Posterior cingulate gyrus (tissue), 11 donors: ENCODE measurements around the gene NOXO1.

ENCODE experiments used
- DNase-seq, 10 donors: peaks; one replicate each; pipeline versions ENCODE4 v3.0.0 to v3.0.0-alpha.2; 2020 to 2021; ENCODE audit warnings: mixed read lengths in 3 of 10
- intact Hi-C: fragments of 100-400 bp; cut with DNase I; formaldehyde crosslinking; loops from one replicate; pipeline ENCODE4 v1.15.1; 2023

Gene NOXO1

DNA sequence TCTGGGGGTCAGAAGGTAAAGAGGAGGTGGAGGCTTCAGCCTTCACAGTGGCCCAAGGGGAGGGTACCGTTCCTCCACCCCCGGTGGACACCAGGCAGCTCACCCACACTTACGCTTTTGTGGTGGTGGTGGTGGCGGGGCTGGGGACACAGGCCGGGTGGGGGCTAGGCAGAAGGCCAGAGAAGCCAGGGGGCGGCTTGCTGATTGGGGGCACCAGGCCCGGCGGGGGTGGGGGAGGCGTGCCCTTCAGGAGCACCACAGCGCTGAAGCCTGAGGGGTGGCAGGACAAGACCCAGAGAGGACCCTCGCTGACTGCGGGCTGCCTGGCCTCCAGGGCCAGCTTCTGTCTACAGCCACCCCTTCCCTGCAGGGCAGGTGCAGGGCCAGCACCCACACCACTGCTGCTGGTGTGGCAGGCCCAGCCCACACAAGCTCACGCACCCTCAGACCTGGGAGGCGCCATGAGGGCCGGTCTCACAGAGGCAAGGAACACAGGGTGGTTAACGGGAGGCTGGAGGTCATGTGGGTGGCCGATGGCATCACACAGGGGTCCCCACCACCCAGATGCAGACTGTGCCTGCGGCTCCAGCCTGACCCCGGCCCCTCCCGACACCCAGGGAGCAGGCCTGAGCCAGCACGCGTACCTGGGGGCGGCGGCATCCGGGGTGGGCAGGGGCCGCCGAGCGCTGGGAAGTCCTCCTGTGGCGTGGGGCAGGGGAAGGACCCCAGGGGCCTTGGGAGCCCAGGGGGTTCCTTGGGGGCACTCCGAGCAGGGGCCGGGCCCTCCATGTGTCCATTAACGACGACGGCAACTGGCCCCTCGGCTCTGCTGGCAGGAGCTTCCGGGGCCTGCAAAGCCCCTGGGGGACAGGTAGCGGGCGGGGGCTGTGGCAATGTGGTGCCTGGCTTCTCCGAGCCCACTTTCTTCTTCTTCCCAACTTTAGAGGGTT, 17.9 kb upstream of the NOXO1 start:
- intact Hi-C loops: no loop called here

DNA sequence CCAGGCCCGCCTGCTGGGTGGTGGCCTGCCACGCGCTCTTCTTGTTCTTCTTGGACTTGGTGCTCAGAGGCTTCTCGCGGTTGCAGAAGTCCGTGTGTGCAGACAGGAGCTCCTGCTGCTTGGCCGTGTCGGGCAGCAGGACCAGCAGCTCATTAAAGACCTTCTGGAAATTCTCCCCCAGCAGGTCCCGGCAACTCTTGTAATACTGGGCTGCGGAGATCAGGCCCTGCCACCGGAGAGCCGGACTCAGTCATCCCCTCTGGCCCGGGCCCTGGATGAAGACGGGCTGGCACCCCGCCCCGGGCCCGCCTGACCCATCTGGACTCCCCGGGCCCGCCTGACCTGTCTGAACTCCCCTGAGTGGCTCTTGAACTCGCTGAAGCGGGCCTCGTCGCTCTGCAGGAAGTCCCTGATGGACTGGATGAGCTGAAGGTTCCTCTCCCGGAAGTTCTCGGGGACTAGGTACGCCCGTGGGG, 17.1 kb upstream of the NOXO1 start:
- DNase-seq: peak in 1 of 10 donors; percentile 70

More for the DNA sequence above, 17.9 kb upstream of the NOXO1 start:
- DNase-seq: peak in 1 of 10 donors; percentile 78

DNA sequence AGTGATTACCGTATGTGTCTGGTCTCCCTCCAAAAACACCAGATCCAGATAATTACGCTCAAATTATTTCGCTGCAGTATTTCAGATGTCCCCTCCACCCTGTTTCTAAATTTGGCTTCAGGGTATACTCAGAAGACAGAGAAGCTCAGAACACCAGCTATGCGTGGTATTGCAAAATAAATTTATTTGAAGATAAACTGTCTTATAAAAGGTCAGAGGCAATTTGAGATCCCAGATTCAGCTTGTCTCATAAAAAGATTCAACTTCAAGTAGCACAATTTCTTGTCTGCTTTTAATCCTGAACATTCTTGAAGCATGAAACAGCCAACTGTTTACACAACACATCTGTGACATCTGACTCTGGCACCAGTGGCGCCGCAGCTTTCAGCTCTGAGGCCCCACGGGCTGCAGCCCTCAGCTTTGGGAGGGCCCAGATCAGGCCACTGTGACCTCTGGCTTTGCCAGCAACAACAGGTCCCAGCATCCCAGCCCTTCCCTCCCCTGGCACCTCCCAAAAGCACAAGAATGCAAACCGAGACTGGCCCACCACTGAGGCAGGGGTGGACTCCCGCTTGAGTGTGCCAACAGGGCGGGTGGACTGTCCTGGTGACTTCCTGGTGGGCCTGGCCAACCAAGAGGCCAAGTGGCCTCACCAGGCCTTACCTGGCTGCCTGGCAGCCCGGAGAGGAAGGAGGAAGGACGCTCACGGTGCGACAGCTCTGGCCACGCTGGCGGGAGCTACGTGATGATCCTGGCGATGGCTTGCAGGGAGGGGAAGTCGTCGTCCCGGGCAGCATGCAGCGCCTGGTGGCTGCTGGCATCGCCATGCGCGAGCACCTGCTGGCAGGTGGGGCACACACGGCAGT, 16.5 kb upstream of the NOXO1 start:
- intact Hi-C loops: no loop called here
- peak in 1 of 10 donors; percentile 73 for DNase-seq

More for the DNA sequence above, 17.1 kb upstream of the NOXO1 start:
- intact Hi-C loops: no loop called here

DNA sequence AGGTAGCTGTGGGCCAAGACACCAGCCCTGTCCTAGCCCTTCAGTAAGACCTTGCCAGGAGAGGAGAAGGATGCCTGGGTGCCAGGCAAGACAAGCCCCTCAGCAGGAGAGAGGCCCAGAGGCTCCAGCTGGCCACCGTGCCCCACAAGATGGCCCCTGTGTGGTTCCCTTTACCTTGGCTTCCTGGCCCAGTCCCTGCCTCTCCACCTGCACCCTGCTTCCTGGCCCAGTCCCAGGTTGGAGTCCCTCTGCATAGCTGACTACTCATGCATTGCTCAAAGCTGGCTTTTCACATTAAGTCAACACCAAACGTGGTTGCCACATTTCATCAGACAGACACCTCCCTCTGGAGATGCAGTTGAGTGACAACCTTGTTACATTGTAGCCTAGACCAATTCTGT, 12.5 kb upstream of the NOXO1 start:
- intact Hi-C loops: no loop called here
- DNase-seq: peak in 1 of 10 donors; percentile 72

DNA sequence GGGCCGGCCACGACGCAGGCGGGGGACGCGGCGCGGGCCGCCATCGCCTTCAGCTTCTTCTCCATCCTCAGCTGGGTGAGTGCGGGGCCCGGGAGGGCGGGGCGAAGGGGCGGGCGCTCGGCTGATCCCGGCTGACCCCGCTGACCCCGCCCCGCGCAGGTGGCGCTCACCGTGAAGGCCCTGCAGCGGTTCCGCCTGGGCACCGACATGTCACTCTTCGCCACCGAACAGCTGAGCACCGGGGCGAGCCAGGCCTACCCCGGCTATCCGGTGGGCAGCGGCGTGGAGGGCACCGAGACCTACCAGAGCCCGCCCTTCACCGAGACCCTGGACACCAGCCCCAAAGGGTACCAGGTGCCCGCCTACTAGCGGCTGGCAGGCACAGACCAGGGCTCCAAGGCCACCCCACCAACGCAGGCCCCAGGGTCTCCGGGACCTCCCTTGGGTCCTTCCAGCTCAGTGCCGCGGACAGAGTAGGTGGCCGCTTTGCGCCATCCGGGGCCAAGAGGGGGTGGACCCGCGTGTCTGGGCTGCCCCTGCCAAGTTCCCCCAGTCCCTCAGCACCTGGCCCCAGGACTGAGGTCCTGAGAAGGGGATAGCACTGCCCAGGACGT, 11.5 kb upstream of the NOXO1 start:
- peak in 1 of 10 donors; percentile 84 for DNase-seq
- intact Hi-C loops: no loop called here

DNA sequence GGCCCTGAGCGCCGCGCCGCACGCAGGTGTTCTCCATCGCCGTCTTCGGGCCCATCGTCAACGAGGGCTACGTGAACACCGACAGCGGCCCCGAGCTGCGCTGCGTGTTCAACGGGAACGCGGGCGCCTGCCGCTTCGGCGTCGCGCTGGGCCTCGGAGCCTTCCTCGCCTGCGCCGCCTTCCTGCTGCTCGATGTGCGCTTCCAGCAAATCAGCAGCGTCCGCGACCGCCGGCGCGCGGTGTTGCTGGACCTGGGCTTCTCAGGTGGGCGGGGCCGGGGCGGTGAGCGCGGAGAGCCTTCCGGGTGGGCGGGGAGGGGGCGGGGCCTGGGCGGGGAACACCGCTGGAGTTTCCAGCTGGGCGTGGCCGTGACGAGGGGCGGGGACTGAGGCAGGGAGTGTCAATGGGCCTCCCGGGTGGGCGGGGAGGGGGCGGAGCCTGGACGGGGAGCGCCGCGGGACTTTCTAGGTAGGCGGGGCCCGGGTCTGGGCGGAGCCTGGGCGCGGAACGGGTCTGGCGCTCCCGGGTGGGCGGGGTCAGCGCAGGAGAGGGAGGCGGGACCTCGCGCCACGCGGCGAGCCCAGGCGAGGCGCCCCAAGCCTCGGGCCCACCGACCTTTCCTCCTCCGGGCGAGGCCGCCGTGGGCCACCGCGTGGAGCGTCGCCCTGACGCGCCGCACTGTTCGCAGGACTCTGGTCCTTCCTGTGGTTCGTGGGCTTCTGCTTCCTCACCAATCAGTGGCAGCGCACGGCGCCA, 10.9 kb upstream of the NOXO1 start:
- intact Hi-C loops: no loop called here
- DNase-seq: peak; percentile 73 to 98 (median 86)

DNA sequence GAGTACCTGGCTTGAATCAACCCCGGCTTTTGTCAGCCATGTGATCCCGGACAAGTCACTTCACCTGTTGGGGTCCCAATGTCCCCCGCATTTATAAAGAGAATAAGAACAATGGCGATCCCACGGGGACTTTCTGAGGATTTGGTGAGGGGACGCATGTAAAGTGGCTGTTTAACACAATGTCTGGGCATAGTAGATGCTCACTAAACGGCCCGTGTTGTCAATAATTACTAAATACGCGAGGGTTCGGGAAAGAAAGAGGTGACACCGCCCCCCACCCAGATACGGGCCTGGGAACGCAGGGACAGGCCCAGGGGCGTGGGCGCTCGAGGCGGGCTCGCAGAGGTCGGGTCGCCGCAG, 10.3 kb upstream of the NOXO1 start:
- DNase-seq: no peak

DNA sequence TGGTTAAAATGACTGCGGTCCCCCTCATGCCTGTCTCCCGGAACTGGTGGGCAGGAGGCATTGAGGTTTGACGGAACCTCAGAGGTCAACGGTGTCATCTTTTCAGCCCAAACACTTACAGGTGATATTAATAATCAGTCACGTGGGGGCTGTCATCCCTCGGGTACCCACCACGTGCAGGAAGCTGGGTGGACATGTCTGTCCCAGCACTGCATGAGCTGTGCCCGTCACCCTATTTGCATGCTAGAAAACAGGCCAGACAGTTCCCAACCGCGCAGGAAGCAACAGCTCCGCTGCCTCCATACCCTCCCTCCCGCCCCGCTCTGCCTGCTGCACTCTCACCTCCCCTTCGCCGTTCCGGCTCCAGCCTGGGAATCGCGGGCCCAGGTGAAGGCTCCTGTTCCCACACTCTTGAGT, 9.9 kb upstream of the NOXO1 start:
- DNase-seq: peak in 2 of 10 donors; percentile 42 to 80
- intact Hi-C loops: no loop called here

More for the DNA sequence above, 10.3 kb upstream of the NOXO1 start:
- intact Hi-C loops: no loop called here

DNA sequence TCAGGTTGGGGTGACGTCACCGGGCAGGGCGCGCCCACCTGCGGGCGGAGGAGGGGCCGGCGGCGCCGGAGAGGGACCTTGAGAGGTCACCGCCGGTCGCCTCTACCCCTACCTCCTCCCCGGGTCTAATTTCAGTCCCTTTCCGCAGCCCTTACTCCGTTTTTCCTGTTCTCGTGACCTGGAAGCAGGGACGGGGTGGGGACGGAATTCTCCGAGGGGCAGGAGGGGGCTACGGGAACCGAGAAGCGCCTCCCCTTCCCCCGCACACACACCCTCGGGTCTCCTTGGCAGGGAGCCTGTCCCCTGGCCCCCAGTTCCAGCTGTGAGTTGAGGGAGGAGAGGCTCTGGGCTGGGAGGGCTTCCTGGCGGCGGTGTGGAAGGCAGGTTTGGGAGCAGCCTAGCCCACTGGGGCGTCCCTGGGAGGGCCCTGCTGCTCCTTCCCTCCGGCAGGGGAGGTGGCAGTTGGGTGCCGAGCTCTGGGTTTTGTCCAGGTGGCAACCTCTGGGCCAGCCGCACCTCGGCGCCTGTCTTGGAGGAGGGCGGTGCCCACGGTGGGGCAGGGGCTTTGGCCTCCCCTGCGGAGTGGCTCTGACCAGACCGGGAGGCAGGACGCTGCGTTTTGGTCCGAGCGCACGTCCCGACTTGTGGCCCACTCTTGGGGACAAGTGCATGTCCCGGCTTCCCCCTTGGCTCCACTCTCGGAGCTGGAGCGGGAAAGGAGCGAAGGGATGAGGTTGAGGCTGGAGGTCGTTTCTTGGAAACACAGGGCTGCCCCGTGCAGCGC, 9.3 kb upstream of the NOXO1 start:
- intact Hi-C loops: no loop called here
- DNase-seq: peak in 2 of 10 donors; percentile 30 to 86

DNA sequence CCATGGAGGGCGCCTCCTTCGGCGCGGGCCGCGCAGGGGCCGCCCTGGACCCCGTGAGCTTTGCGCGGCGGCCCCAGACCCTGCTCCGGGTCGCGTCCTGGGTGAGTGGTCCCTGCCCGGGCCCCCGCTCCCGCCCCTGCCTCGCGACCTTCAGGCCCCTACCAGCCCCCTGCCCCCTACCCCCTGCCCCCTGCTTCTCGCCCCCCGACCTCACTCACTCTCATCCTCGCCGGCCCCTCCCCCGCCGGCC, 8.8 kb upstream of the NOXO1 start:
- no peak for DNase-seq

DNA sequence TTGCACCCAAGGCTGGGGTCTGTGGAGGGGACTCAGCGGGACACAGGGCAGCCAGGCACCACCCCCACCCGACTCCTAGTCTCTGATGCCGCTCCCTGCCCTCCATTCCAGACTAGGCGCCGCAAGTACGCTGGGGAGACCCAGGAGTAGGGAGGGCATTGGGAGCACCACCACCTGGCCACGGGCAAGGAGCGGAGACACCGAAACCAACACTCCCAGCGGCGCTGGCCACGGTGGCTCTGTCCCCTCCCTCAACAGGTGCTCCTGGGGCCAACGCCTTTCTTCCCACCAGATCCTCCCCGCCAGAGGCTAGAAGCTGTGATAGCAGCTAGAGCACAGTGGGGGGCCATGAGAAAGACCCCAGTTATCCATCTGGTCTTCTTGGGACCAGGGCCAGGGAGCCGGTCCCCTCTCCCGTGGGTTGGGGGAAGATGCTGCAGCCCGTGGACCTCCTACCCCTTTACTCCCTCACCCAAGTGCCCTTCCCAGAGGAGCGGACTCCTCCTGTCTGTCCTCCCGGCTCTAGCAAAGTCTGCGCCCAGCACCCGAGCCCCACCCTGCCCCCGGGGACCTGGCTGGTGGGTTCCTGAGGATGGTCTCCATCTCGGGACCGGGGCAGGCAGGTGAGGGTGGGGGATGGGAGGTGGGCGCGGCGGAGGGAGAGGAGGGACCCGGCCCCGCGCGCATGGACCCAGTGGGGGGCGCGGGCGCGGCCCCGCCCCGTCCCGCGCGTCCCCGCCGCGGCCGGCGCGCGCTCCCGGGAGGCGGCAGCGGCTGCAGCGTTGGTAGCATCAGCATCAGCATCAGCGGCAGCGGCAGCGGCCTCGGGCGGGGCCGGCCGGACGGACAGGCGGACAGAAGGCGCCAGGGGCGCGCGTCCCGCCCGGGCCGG, 8.2 kb upstream of the NOXO1 start, which contains the start of gene SYNGR3:
SYNGR3 (plus strand) TSS at position 762 of the 892 bp plus-strand sequence. CDS start 133 bp downstream, outside the sequence.
- DNase-seq: peak in 1 of 10 donors; percentile 88

More for the DNA sequence above, 8.8 kb upstream of the NOXO1 start:
- intact Hi-C loops: no loop called here

DNA sequence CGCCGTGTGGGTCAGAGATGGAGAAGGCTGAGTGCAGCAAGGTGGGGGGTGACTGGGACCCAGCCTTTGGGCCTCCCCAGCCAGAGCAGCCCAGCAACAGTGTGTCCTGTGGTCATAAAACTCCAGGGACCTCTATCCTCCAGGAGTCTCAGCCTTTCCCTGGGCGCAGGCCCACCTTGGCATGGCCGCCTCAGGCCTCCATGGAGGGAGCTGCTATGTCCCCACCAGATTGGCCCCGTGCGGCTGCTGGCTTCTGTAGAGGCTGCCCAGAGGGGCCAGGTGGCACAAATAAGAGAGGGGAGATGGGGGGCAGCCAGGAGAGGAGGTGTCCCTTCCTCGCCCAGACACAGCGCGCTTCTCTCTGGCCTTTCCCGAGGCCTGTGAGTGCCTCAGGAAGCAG, 5.9 kb upstream of the NOXO1 start:
- no peak for DNase-seq
- intact Hi-C loops: no loop called here

More for the DNA sequence above, 8.2 kb upstream of the NOXO1 start, which contains the start of gene SYNGR3:
- intact Hi-C loops: no loop called here

DNA sequence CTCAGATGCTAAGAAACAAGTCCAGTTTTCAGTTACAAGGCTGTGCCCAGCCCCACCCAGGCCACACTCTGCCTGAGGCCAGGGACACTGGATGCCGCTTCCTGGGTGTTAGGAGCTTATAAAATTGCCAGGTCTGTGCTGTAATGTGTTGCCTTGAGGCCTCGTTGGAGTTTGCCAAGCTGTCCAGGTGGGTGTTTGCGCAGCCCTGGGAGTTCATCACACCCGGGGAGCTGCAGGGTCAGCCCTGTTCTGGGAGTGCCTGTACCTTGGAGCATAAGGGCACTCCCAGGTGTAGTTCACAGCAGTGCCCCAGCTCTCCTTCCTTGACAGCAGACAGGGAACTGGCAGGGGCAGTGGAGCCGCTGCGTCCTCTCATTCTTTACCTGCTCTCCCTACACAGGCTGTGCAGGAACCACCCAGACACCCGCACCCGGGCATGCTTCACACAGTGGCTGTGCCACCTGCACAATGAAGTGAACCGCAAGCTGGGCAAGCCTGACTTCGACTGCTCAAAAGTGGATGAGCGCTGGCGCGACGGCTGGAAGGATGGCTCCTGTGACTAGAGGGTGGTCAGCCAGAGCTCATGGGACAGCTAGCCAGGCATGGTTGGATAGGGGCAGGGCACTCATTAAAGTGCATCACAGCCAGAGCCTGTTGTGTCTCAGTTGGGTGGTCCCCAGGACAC, 4.3 kb upstream of the NOXO1 start:
- intact Hi-C loops: no loop called here
- DNase-seq: no peak

DNA sequence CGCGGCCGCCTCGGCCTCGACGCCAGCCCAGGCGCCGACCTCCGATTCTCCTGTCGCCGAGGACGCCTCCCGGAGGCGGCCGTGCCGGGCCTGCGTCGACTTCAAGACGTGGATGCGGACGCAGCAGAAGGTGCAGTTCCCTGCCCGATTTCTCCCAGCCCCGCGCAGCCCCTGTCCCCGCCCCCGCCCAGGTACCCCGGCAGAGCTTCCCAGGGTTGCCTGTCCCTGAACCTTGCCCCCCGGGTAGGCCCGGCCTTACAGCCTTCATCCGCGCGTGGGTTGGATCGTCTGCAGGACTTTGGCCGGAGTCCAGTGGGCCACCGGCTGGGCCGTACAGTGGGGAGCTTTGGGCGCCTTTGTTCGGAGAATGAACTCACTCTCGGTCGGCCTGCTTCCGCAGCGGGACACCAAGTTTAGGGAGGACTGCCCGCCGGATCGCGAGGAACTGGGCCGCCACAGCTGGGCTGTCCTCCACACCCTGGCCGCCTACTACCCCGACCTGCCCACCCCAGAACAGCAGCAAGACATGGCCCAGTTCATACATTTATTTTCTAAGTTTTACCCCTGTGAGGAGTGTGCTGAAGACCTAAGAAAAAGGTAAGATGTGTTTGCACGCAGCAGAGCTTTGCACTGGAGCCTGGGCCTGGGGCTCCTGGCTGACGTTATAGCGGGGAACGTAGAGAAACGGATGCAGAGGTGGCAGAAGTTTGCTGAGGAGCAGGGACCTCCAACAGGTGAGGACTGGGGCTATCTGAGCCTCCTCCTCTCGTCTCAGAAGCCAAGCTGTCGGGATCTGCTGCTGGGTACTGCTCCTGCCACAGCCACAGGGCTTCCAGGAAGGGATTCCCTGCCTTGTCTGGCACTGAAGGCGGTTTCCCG, 3.3 kb upstream of the NOXO1 start:
- no peak for DNase-seq
- intact Hi-C loops: no loop called here

DNA sequence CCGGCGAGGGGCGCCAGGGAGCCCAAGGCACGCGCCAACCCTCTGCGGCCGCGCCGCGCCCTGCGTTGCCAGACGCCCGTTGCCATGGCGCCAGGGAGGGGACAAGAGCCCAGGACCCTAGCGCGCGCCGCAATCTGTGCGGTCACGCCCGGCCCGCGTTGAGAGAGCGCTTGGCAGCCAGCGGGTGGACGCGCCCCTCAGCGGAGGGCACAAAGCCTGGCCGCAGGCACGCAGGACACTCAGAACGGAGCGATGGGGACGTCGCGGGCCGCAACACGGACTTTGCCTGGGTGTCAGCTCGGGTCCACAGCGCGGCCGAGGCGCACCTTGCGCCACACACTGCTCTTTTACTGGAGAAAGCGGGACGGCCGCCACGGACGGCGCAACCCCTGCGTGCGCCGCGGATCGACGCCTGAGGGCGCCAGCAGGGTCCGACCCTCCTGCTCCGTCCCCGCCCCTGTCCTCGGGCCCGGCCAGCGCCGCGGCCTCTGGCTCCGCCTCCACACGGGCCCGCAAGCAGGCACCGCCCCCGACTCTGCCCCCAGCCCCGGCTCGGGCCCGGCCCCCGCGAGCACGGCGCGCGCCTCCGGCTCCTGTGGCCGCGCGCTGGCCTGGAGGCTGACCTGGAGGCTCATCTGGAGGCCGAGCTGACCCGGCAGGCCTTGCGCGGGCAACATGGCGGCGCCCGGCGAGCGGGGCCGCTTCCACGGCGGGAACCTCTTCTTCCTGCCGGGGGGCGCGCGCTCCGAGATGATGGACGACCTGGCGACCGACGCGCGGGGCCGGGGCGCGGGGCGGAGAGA, 2.5 kb upstream of the NOXO1 start, which contains the start of gene GFER:
GFER (plus strand) TSS at position 650 of the 803 bp plus-strand sequence; CDS start at position 676, 26 bp downstream.
- intact Hi-C loops: no loop called here
- peak; percentile 74 to 98 (median 84) for DNase-seq
